HEK293 (cell line): ENCODE measurements around the gene C14orf119.

Source experiments
- HOXA7 ChIP-seq: sonication (generic); formaldehyde crosslinking; IDR thresholded peaks from 2 replicates; pipeline ENCODE4 v1.8.1; 2022; ENCODE audit warnings: missing genetic modification reagents, borderline replicate concordance
- MEIS1 ChIP-seq: sonication (generic); formaldehyde crosslinking; IDR thresholded peaks from 2 replicates; pipeline ENCODE4 v1.8.1; 2022; ENCODE audit warnings: missing genetic modification reagents, mild to moderate bottlenecking, borderline replicate concordance
- ZNF114 ChIP-seq: fragments of 450-650 bp; formaldehyde crosslinking; IDR thresholded peaks from 2 replicates; pipeline ENCODE4 v1.5.0; 2017; ENCODE audit warnings: missing biosample characterization, missing genetic modification characterization
- ZNF138 ChIP-seq: fragments of 450-650 bp; formaldehyde crosslinking; IDR thresholded peaks from 2 replicates; pipeline ENCODE4 v1.5.1; 2016; ENCODE audit warnings: missing biosample characterization, missing genetic modification characterization, borderline replicate concordance
- ZNF146 ChIP-seq: fragments of 450-650 bp; formaldehyde crosslinking; IDR thresholded peaks from 2 replicates; pipeline ENCODE4 v1.5.1; 2016; ENCODE audit warnings: missing biosample characterization, missing genetic modification characterization
- ZNF23 ChIP-seq: fragments of 450-650 bp; formaldehyde crosslinking; IDR thresholded peaks from 2 replicates; pipeline ENCODE4 v1.5.1; 2016; ENCODE audit warnings: missing biosample characterization, missing genetic modification characterization, borderline replicate concordance
- ZNF274 ChIP-seq, 2 experiments: fragments of 200-500 bp in 1 of 2; fragments of 450-650 bp in 1 of 2; sonication (Bioruptor generic) in 1 of 2; formaldehyde crosslinking in 1 of 2; IDR thresholded peaks; 2 replicates each; pipeline versions ENCODE4 v1.5.1 to v1.6.1; 2014 to 2016; ENCODE audit warnings: borderline replicate concordance in 1 of 2, inconsistent platforms in 1 of 2, low read length in 1 of 2, missing biosample characterization in 1 of 2, missing genetic modification characterization in 1 of 2
- TF ChIP-seq, protein P1 (sequence below): fragments of 450-650 bp; formaldehyde crosslinking; IDR thresholded peaks from 2 replicates; pipeline ENCODE4 v1.5.1; 2016; ENCODE audit warnings: missing biosample characterization, missing genetic modification characterization
- TF ChIP-seq, protein P2 (sequence below): fragments of 450-650 bp; formaldehyde crosslinking; IDR thresholded peaks from 2 replicates; pipeline ENCODE4 v1.5.1; 2016; ENCODE audit warnings: missing biosample characterization, missing genetic modification characterization
- TF ChIP-seq, protein P3 (sequence below): fragments of 450-650 bp; formaldehyde crosslinking; IDR thresholded peaks from 2 replicates; pipeline ENCODE4 v1.5.1; 2017; ENCODE audit warnings: missing biosample characterization, missing genetic modification characterization

GRCh38 chr14:23102801-23103200 is 7.5 kb downstream of the C14orf119 start:
- TF ChIP-seq, protein P1, sequence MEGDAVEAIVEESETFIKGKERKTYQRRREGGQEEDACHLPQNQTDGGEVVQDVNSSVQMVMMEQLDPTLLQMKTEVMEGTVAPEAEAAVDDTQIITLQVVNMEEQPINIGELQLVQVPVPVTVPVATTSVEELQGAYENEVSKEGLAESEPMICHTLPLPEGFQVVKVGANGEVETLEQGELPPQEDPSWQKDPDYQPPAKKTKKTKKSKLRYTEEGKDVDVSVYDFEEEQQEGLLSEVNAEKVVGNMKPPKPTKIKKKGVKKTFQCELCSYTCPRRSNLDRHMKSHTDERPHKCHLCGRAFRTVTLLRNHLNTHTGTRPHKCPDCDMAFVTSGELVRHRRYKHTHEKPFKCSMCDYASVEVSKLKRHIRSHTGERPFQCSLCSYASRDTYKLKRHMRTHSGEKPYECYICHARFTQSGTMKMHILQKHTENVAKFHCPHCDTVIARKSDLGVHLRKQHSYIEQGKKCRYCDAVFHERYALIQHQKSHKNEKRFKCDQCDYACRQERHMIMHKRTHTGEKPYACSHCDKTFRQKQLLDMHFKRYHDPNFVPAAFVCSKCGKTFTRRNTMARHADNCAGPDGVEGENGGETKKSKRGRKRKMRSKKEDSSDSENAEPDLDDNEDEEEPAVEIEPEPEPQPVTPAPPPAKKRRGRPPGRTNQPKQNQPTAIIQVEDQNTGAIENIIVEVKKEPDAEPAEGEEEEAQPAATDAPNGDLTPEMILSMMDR (tag by site-specific recombination), result no peak
- TF ChIP-seq ZNF146 (tag by site-specific recombination) (no peak), ZNF114 (no peak), ZNF274 (IDR thresholded peaks at IDR 0.05; ENCODE audit: low read length) (no peak), ZNF274 (tag by site-specific recombination; IDR thresholded peaks at IDR 0.05; ENCODE audit: borderline replicate concordance) (no peak), ZNF138 (no peak), HOXA7 (CRISPR knock-in tag) (no peak), ZNF23 (no peak), MEIS1 (CRISPR knock-in tag) (no peak)
- TF ChIP-seq, protein P2, sequence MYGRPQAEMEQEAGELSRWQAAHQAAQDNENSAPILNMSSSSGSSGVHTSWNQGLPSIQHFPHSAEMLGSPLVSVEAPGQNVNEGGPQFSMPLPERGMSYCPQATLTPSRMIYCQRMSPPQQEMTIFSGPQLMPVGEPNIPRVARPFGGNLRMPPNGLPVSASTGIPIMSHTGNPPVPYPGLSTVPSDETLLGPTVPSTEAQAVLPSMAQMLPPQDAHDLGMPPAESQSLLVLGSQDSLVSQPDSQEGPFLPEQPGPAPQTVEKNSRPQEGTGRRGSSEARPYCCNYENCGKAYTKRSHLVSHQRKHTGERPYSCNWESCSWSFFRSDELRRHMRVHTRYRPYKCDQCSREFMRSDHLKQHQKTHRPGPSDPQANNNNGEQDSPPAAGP, result no peak
- TF ChIP-seq, protein P3, sequence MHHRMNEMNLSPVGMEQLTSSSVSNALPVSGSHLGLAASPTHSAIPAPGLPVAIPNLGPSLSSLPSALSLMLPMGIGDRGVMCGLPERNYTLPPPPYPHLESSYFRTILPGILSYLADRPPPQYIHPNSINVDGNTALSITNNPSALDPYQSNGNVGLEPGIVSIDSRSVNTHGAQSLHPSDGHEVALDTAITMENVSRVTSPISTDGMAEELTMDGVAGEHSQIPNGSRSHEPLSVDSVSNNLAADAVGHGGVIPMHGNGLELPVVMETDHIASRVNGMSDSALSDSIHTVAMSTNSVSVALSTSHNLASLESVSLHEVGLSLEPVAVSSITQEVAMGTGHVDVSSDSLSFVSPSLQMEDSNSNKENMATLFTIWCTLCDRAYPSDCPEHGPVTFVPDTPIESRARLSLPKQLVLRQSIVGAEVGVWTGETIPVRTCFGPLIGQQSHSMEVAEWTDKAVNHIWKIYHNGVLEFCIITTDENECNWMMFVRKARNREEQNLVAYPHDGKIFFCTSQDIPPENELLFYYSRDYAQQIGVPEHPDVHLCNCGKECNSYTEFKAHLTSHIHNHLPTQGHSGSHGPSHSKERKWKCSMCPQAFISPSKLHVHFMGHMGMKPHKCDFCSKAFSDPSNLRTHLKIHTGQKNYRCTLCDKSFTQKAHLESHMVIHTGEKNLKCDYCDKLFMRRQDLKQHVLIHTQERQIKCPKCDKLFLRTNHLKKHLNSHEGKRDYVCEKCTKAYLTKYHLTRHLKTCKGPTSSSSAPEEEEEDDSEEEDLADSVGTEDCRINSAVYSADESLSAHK (tag by site-specific recombination), result no peak
